Glutamatergic neuron (in vitro differentiated cells): ENCODE data around the gene TMEM72. TPM values are rescaled to one million over a fixed set of nuclear protein-coding genes. Genes with fewer than 3 reads are reported as not detected.

Experiments used
- DNase-seq: peaks from one replicate; pipeline ENCODE4 v3.0.0; 2022
- H3K27ac Mint-ChIP-seq: one replicate; pipeline ENCODE4 v1.8.0; 2020; ENCODE audit warnings: mild to moderate bottlenecking, mixed read lengths, inconsistent platforms; ENCODE audit not compliant: unreplicated experiment
- H3K27me3 Mint-ChIP-seq: one replicate; pipeline ENCODE4 v1.8.0; 2020; ENCODE audit warnings: mild to moderate bottlenecking, moderate library complexity, mixed read lengths, inconsistent platforms; ENCODE audit not compliant: unreplicated experiment
- H3K36me3 Mint-ChIP-seq: one replicate; pipeline ENCODE4 v1.8.0; 2020; ENCODE audit warnings: mild to moderate bottlenecking, mixed read lengths, inconsistent platforms; ENCODE audit not compliant: unreplicated experiment
- H3K4me1 Mint-ChIP-seq: one replicate; pipeline ENCODE4 v1.8.0; 2020; ENCODE audit warnings: mild to moderate bottlenecking, low read depth, mixed read lengths, inconsistent platforms; ENCODE audit not compliant: unreplicated experiment
- H3K4me3 Mint-ChIP-seq: one replicate; pipeline ENCODE4 v1.8.0; 2020; ENCODE audit warnings: mild to moderate bottlenecking, mixed read lengths, inconsistent platforms; ENCODE audit not compliant: unreplicated experiment
- H3K9me3 Mint-ChIP-seq: one replicate; pipeline ENCODE4 v1.8.0; 2020; ENCODE audit warnings: mild to moderate bottlenecking, moderate library complexity, mixed read lengths, inconsistent platforms; ENCODE audit not compliant: unreplicated experiment
- total RNA-seq: library from RNA; stranded (reverse); fragmentation: NEBNext Ultra II Directional; extraction: Animal tissue kit (Norgen Biotek cat#: 25700); gene quantifications from one replicate; pipeline ENCODE4 v1.2.1, GENCODE V29; 2021; ENCODE audit not compliant: unreplicated experiment
- TF ChIP-seq, protein P1 (sequence below): fragments of 200-600 bp; sonication (generic); IDR thresholded peaks from one replicate; pipeline ENCODE4 v1.5.0; 2021; ENCODE audit not compliant: partially characterized antibody, unreplicated experiment

The TMEM72 gene
- total RNA-seq, 1 donor from 2014 or later, result not detected

DNA sequence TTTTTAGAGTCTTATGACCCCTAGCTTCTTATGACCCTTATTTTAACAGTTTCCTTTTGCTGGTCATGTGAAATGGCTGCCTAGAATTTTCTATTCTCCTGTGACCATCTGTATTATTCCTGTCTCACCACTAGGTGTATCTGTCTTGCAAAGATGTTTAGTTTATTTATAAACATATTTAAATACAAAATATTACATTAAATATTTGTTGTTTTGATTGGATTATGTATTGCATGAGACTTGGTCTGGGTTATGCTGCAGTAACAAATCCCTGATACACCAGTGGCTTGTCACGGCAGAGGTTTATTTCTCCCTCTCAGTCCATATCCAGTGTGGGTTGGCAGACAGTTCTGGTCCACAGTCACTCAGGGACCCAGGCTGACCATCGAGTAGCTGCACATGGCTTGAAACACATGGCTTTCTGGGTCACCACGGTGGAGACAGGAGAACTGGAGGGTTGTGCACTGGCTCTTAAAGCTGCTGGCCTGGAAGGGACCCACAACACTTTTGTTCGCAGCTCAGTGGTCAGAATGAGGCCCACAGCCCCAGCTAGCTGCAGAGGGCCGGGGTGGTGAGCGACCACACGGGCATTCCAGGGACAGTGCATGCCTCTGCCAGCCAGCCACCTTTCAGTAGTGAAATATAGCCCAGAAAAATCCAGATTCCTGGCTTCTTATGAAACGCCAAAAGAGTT, 55.8 kb downstream of the TMEM72 start:
- Mint-ChIP-seq H3K4me1 (peaks cover 57% of the 10 kb centered on the region), H3K27ac (no peak overlapping the region), H3K27me3 (peaks cover 34% of the 10 kb centered on the region), H3K36me3 (peaks cover 6% of the 10 kb centered on the region), H3K4me3 (peak overlapping the region; percentile 49), H3K9me3 (peaks cover 41% of the 10 kb centered on the region)
- TF ChIP-seq, protein P1, sequence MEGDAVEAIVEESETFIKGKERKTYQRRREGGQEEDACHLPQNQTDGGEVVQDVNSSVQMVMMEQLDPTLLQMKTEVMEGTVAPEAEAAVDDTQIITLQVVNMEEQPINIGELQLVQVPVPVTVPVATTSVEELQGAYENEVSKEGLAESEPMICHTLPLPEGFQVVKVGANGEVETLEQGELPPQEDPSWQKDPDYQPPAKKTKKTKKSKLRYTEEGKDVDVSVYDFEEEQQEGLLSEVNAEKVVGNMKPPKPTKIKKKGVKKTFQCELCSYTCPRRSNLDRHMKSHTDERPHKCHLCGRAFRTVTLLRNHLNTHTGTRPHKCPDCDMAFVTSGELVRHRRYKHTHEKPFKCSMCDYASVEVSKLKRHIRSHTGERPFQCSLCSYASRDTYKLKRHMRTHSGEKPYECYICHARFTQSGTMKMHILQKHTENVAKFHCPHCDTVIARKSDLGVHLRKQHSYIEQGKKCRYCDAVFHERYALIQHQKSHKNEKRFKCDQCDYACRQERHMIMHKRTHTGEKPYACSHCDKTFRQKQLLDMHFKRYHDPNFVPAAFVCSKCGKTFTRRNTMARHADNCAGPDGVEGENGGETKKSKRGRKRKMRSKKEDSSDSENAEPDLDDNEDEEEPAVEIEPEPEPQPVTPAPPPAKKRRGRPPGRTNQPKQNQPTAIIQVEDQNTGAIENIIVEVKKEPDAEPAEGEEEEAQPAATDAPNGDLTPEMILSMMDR, result peak; percentile 70
- DNase-seq, result no peak

DNA sequence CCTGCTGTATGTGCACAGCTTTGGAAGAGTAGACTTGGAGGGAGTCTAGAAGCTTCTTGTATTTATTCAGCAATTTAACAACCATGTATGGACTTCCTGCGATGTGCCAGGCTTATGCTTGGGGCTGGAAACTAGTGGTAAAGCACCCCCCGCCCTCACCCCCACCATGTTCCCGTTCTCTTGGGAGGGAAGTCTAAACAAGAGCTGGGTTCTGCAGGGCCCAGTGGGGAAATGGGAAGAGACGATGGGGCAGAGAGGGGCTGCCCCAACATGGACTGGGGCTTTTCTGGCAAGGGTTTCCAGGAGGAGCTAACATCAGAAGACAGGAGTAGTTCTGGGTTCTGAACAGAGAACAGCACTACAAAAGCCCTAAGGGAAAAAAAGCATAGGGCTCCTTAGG, 56.5 kb downstream of the TMEM72 start:
- Mint-ChIP-seq H3K27ac (no peak overlapping the region), H3K4me3 (peak overlapping the region; percentile 49), H3K27me3 (peaks cover 37% of the 10 kb centered on the region), H3K36me3 (peaks cover 6% of the 10 kb centered on the region), H3K9me3 (peaks cover 36% of the 10 kb centered on the region), H3K4me1 (peaks cover 53% of the 10 kb centered on the region)
- TF ChIP-seq, protein P1, result no peak
- no peak for DNase-seq

DNA sequence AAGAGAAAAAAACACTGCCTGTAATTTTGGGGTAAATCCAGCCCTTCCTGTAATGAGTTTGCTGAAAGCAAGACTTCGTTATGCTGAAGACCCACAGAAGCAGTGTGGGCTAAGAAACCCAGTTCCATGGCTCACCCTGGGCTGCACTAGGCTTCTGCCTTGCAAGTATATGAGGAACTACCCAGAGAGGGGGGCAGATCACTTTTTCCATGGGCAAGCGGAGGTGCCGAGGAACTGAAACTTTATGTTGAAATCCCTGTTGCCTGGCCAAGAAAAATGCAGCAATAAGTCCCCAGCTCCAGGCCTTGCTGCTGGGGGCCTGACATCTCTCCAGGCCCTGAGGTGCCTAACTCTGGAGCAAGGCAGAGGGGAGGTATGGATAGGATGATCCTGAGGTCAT, 57.0 kb downstream of the TMEM72 start:
- H3K27ac Mint-ChIP-seq, result peak overlapping the region; percentile 6
- H3K4me1 Mint-ChIP-seq, result peaks cover 50% of the 10 kb centered on the region
- no peak for DNase-seq
- H3K36me3 Mint-ChIP-seq, result peaks cover 6% of the 10 kb centered on the region
- peaks cover 35% of the 10 kb centered on the region for H3K27me3 Mint-ChIP-seq
- TF ChIP-seq, protein P1, result no peak
- peaks cover 32% of the 10 kb centered on the region for H3K9me3 Mint-ChIP-seq
- H3K4me3 Mint-ChIP-seq, result peak overlapping the region; percentile 43

DNA sequence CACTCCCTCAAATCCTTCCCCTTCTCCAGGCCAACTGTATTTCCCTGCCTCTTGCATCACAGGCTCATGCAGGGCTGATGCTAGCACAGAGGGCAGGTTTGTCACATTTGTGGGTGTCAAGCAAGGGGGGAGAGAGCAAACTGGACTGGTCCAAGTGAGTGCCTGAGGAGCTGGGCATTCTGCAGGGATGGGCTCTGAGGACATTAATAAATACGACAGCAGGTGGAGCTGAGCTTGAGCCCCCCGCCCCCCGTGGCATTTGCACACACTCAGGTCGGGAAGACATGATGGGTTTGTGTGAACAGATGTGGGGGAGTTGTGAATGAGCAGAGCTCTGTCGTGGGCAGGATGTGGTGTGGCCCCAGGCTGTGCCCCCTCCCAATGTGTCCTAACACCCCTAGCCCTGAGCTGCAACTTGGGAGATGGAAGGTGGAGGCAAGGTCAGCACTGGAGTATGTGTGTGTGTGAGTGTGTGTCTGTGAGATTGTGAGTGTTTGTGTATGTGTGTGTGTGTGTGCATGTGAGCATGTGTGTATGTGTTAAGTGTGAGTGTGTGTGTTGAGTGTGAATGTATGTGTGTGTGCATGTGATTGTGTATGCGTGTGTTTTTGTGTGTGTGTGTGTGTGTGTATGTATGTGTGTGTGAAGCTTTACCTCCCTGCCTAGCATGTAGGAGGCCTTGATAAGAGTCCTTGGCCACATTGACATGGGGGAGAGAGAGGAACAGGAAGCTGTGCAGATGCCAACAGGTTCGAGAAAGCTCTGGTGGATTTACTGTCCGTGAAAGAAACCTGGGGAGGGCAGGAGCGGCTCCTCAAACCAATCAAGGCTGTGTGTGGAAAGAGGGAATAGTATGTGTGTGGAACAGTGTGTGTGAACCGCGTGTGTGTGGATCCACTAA, 57.6 kb downstream of the TMEM72 start:
- Mint-ChIP-seq H3K36me3 (peaks cover 6% of the 10 kb centered on the region), H3K4me3 (peak overlapping the region; percentile 13), H3K9me3 (peaks cover 29% of the 10 kb centered on the region), H3K27me3 (peaks cover 30% of the 10 kb centered on the region), H3K4me1 (peaks cover 51% of the 10 kb centered on the region), H3K27ac (peak overlapping the region; percentile 6)
- DNase-seq, result no peak
- TF ChIP-seq, protein P1, result no peak
